HG02870 (cell line): ENCODE measurements around the gene OGT.
"Not testable (repeated sequence)": the region's sequence is repeated elsewhere in the genome, so short reads cannot be mapped to it uniquely, and the experiment has no call there.

ENCODE experiments used
- ATAC-seq: cut with Tn5 transposase; IDR thresholded peaks from one replicate; pipeline ENCODE4 v1.9.1; 2021; ENCODE audit warnings: mild to moderate bottlenecking, moderate library complexity; ENCODE audit not compliant: unreplicated experiment

OGT gene

DNA sequence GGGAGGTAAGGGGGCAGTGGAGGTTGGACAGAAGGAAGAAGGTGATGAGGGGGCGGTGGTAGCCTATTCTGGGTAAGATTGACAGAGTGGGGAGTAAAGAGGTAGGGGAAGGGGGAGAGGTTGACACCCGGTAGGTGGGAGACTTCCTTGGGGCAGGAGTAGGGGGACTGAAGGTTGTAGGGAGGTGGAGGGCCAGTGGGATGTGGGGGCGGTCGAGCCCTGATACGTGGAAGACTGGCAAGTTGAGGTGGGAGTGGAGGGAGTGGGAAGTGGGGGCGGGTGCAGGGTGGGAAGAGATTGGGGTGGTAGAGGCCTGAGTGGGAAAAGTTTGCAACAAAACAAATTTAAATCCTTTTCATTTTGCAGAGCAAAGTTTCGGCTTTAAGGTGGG lies 47.1 kb downstream of the OGT start:
- no peak for ATAC-seq

DNA sequence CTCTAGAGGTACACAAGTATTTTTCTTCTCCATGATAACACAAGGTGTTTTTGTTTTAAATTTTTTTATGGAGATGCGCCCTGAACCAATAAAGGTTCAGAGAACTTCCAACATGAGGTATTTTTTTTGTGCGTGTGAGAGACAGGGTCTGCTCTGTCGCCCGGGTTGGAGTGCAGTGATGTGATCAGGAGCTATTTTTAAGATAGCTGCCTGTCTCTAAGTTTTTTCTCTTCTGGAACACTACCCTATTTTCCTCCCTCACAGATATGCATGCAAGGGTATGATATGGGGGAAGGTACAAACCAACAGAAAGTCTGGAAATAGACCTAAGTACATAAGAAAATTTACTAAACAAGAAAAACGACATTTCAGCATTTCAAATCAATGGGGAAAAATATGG lies 48.3 kb downstream of the OGT start:
- no peak for ATAC-seq

DNA sequence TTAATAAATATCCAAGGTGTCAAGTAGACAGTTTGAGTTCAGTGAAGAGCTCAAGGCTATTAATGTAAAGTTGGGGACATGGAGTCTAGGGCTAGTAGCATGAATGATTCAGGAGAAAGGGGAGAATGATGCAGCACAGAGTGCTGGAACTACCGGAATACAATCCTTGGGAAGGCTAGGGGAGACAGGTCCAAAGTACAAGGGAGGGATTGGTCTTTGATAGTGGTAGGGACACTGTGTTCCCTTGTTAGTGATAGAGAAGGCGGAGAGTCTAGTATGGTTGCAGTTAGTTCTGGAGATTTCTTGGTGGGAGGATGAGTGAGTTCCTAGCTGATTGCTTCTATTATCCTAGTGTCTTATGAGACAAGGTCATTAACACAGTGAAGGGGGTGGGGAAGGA lies 54.0 kb downstream of the OGT start:
- ATAC-seq, result no peak

DNA sequence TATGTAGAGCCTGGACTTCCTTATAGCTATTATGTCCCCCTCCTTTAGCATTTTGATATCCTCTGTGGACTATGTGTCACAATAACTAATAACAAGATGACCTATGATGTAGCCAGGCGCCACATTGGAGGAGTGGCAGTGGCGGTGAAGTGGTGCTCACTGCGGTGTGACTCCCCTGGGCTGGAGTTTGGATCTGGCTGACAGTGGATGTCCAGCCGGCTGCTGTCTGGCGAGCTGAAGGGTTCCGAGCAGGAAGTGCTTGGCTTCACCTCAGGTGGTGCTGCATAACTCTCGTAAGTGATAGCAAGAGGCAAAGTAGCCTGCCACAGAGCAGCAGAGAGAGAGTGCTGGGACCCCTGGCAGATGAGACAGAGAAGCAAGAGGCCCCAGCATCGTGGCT lies 60.3 kb downstream of the OGT start:
- not testable (repeated sequence) for ATAC-seq

DNA sequence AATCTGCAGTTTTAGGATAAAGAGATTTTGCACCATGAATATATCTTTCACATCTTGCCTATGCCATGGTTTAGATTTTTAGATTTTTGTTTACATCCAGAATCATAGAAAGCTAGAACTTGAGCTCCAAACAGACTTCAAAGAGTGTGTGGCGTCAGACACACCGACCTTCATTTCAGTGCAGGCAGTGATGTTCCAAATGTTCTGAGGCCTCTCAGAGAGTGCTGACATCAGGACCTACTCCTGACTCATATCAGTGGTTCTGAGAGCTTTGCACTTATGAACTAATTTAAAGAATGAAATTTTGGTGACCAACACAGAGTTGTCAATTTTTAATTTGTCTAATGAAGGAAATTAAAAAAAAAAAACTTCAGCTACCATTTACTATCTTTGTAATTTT lies 67.1 kb downstream of the OGT start:
- no peak for ATAC-seq

DNA sequence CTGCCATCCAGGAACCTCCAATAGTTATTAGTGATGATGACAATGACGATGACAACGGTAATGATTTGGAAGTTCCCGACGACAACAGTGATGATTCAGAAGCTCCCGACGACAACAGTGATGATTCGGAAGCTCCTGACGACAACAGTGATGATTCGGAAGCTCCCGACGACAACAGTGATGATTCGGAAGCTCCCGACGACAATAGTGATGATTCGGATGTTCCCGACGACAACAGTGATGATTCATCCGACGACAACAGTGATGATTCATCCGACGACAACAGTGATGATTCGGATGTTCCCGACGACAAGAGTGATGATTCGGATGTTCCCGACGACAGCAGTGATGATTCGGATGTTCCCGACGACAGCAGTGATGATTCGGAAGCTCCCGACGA lies 70.7 kb downstream of the OGT start:
- no peak for ATAC-seq

DNA sequence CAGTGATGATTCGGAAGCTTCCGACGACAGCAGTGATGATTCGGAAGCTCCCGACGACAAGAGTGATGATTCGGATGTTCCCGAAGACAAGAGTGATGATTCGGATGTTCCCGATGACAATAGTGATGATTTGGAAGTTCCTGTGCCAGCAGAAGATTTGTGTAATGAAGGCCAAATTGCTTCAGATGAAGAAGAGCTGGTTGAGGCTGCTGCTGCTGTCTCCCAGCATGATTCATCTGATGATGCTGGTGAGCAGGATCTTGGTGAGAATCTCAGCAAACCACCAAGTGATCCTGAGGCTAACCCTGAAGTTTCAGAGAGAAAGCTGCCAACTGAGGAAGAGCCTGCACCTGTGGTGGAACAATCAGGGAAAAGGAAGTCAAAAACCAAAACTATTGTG lies 71.2 kb downstream of the OGT start:
- ATAC-seq, result no peak

DNA sequence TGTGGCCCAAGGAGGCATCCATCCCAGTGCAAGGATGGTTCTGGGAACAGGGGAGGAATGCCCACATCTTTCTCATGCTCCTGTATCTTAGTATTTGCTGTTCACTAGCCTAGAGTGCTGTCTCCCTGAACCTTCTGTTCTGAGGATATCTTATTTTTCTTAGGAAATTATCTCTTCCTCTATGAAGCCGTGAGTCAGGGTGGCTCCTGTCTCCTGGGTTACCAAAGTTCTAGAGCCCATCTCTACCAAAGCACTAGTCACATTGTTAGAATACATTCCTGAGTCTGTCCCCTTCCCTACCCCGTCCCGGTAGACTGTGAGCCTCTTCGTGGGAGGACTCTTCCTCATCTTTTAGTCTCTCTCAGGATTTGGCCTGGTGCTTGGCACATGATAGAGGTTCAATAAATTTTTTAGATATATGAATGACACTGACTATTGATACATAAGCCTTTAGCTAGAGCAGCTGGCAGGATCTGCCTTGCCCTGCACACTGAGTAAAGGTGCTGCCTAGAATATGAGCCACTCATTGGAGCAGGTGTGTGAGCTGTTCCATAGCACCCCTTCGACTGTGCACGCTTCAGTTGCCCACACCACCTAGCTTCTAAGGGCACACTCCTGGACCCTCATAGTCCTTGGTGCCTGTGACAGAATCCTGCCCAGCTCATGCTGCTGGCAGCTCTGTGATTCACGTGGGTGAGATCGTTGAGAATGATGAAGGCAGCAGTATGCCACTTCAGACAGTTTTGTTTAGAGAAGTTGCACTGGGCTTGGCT lies 72.1 kb downstream of the OGT start:
- ATAC-seq, result no peak

DNA sequence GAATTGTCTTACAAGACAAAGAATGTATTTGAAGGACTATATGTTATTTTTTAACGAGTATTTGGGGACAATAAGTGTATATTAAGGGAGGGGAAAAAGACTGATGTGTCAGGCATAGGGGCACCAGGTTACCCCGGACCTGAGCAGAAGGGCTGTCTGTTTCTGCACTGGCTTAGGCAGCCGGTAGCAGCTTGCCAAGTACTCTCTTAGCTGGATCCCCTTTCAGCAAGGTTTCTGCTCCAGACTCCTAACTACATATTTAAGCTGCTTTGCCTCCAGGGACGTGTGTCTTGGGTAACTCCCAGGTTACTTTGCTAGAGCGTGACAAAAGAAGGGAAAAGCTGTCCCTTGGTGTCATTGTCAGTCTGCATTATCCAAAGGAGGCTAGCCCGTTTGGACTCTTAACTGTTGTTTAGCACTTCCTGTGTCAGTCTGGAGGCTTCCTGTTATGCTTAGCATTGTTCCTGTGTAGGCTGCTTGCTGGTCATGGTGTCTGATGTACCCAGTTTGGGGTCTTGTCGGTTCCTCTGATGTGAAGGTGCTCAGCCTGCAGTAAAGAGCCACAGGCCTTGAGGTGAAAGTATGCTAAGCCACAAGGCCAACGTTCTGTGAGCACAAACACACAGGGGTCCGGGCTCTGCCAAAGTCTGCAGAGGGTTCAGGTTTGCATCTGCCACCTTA lies 73.8 kb downstream of the OGT start:
- no peak for ATAC-seq

DNA sequence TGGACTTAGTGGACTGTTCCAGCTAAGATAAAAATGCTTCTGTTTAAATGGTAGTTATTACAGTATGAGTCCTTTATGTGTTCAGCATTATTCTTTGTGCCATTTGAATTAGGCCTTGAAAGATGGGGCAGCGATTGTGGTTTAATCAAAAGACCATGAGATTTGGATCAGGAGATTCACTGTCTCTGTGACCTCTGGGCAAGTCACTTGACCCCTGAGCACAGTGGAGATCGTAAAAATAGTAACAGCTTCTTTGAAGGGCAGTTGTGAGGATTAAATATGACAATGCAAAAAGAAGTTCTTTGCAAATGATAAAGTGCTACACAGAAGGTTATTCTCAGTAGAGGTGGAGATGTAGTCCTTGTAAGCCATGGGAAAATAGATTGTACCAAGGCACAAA lies 74.6 kb downstream of the OGT start:
- ATAC-seq, result no peak

DNA sequence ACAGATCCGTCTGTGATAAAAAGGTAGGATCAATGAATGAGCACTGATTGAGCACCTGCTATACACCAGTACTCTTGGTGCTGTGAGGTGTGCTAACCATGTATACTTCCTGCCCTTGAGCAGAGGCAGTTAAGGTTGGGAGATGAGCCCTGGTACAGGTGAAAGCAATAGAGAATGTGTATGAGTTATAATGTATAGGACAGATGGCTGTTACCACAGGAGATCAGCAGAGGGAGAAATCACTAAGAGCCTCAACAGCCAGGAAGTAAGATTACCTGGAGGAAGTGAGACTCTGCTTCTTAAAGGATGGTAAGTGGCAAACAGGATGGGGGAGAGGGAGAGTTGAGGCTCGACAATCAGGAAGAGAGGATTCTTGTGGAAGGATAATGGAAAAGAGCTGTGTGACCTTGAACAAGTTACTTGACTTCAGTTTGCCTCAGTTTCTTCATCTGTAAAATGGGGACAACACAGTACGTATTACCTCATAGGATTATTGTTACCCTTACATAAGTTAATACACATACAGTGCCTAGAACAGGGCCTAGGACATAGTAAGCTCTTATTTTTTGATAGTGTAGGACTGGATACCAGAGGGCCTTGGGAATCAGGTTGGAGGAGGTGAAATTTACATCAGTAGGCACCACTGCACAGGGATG lies 76.3 kb downstream of the OGT start:
- ATAC-seq, result no peak

DNA sequence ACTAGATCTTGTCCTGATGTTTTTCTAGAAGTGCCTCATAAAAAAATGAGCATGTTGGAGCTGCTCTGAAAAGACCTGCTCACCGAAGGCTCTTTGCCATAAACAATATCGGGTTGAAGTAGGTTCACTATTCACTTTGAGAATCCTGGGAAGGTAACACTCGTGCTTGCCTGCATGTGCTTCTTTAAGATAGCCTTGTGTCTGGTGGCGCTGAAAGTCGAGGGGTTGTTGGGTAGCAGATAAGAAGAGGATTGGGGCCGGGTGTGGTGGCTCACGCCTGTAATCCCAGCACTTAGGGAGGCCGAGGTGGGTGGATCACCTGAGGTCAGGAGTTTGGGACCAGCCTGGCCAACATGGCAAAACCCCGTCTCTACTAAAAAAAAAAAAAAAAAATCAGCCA lies 78.8 kb downstream of the OGT start:
- not testable (repeated sequence) for ATAC-seq

DNA sequence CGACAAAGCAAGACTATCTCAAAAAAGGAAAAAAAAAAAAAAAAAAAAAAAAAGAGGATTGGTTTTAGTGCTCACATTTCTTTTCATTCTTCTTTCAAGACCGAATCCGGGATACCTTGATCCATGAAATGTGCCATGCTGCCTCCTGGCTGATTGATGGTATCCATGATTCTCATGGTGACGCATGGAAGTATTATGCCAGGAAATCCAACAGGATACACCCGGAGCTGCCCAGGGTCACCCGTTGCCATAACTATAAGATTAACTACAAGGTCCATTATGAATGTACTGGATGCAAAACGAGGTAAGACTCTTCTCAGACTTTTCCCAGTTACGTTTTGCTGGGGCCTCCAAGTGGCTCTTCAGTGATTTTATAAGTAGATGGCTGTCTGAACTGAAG lies 79.4 kb downstream of the OGT start:
- ATAC-seq, result no peak

DNA sequence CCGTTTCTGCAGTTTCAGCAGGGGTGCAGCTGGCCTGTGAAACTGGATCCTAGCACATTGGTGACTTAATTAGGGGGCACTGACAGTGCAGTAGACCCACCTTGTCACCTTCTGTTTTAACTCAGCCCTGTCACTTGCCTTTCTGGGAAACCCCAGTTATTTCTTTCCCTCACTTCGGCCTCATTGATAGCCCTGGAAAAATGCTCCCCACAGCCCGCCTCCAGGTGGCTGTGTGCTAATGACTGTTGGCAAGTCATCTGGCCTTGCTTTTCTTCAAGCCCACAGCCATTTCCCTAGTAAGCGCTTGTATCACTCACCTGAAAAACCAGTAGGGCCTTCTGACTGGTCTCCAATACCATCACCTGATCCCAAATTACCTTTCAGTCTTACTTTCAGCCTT lies 82.2 kb downstream of the OGT start:
- ATAC-seq, result no peak

DNA sequence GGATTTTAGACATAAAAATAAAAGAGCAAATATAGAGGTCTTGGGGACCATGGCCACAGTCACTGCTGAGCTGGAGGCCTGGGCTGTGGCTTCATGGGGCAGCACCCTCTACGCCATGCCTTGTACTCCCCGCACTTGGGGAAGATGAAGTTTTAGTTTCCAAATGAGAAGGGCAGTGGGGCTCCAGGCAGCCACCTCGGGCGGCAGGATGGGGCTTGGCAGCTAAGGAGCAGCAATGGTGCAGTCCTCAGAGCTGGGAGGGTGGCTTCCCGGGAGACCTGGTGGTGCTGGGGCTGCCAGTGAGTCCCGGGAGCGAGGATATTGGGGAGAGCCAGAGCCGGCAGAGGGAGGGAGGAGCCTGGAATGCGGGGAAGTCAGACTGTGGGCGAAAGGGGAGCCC lies 83.0 kb downstream of the OGT start:
- ATAC-seq, result no peak

DNA sequence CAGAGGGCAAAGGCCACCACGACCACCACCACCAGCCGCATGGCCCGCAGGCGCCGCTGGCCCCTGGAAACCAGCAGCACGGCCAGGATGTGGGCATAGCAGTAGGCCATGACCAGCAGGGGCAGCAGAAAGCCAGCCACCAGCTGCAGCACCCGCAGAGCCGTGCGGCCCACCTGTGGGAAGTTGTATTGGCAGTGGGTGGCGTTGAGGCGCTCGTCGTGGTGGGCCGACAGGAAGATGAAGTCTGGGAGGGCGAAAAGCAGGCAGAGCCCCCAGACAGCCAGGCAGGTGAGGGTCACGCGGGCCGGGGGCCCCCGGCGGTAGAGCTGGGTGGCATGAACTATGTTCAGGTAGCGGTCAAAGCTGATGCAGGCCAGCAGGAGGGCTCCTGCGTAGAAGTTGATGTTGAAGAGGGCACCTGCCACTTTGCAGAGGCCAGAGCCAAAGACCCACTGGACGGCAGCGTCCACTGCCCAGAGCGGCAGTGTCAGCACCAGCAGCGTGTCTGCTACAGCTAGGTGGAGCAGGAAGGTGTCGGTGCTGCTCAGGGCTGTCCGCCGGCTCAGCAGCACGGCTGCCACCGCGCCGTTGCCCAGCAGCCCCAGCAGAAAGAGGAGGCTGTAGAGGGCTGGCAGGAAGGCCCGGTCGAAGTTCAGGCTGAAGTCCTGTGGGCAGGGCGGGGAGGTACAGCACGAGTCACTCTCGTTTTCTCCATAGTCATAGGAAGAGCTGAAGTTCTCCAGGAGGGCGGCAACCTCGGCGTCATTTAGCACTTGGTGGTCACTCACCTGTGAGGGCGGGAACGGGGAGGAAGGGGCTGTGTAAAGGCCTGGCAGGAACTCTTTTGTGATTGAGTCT lies 84.0 kb downstream of the OGT start:
- no peak for ATAC-seq

DNA sequence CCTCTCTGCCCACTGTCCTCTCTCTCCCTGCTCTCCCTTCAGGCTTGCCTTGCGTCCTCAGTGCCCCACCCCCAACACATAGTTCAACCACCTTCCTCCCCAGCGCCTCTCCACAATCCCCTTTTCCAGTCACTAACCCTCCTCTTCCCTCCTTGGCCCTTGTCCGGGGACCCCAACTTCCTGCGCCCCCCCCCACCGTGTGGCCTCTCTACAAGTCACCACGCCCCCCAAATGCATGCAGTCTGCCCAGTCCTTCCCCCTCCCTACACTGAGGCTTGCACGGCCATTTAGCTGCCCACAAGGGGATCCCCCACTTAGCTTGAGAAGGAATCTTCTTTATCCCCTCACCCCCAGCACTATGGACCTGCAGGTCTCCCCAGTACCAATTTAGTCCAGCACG lies 84.8 kb downstream of the OGT start:
- no peak for ATAC-seq

DNA sequence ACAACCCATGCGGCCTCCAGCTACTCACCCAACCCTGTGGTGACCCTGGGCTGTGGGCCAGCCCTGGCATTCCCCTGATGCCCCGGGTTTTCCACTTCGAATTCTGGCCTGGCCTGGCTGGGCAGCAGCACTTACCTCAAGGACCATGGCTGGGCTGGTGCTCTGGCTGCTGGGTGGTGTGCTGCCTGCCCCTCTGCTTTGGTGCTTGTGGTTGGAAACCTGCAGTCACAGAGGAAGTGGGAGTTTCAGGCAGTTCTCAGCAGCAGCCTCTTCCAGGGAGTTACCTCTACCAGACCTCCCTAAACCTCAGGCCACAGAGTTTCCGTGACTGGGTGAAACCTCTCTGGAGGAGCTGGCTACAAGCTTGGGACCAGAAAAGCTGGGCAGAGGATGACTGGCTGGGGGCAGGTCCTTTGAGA lies 85.4 kb downstream of the OGT start, which contains the start of gene CXCR3:
Gene CXCR3, minus strand, starts transcription at position 209 of the 419 bp plus-strand sequence. Its CDS starts 62 bp downstream, at position 147.
- peak; percentile 53 for ATAC-seq

DNA sequence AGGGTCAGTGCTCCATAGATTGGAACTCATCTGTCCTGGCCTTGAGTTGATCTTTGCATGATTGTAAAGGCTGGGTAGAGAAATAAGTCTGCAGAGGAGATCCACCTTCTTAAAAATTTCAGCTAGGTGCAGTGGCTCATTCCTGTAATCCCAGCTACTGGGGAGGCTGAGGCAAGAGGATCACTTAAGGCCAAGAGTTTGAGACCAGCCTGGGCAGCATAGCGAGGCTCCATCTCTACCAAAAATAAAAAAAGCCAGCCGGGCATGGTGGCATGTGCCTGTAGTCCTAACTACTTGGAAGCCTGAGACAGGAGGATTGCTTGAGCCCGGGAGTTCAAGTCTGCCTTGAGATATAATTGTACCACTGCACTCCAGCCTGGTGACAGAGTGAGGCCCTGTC lies 85.9 kb downstream of the OGT start:
- no peak for ATAC-seq

DNA sequence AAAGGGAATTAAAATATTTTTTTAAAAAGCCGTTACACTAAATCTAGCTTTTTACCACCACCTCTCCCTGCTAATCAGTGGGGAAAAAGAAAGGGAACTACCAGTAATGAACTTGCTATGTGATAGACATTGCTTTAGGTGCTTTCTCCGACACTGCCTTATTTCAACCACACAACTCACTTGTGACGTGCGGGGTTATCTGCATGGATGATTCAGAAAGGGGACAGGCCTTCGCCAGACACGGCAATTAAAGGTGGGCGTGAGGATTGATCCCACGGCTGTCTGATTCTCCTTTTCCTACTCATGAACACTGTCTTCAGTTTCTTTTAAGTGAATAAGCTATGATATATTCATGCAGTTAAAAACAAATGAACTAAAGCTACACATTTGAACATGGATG lies 86.3 kb downstream of the OGT start:
- ATAC-seq, result no peak

DNA sequence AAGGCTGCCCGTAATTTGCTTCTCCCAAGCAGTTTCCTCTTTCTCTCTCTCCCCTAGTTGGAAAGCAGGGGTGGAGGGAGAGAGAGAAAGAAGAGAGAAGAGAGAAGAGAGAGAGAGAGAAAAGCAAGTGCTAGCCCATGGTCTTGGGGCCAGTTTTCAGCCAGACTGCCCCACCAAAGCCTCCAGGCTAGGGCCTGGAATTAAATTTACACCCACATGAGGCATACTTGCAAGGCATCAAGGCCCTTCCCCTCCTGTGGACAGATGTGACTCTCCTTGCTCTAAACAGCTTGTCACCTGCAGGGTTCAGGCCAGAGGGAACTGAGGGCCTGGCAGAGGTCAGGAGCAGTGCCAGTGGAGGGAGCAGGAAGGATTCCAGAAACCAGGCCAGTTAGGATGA lies 87.1 kb downstream of the OGT start:
- no peak for ATAC-seq
